Upper lobe of left lung (tissue), 6 donors: ENCODE results near the gene PCSK6. TPM values are rescaled to one million over a fixed set of nuclear protein-coding genes. Genes with fewer than 3 reads are reported as not detected.

Experiments
- ATAC-seq, 2 donors: fragments of 200-7000 bp; cut with Tn5 transposase; one replicate each; pipeline ENCODE4 v1.9.1; 2022; ENCODE audit warnings: mild to moderate bottlenecking in 2 of 2, moderate library complexity in 2 of 2; ENCODE audit not compliant: low FRiP score in 2 of 2
- DNase-seq, 2 donors: peaks; one replicate each; pipeline ENCODE4 v3.0.0-alpha.2; 2019 to 2020
- H3K27ac ChIP-seq, 4 donors: fragments of 200-600 bp; sonication (generic); one replicate each; pipeline ENCODE4 v1.5.1; 2016 to 2019
- H3K27me3 ChIP-seq, 4 donors: fragments of 200-600 bp; sonication (generic); one replicate each; pipeline ENCODE4 v1.5.1; 2017 to 2019
- H3K36me3 ChIP-seq, 4 donors: fragments of 200-600 bp; sonication (generic); one replicate each; pipeline ENCODE4 v1.5.1; 2016 to 2019
- H3K4me1 ChIP-seq, 4 donors: fragments of 200-600 bp; sonication (generic); one replicate each; pipeline ENCODE4 v1.5.1; 2018 to 2019
- H3K4me3 ChIP-seq, 4 donors: fragments of 200-600 bp; sonication (generic); one replicate each; pipeline ENCODE4 v1.5.1; 2017 to 2019; ENCODE audit warnings: mild to moderate bottlenecking in 2 of 4, moderate library complexity in 1 of 4
- H3K9me3 ChIP-seq, 4 donors: fragments of 200-600 bp; sonication (generic); one replicate each; pipeline ENCODE4 v1.5.1; 2018 to 2019
- EP300 ChIP-seq, 4 donors: sonication (generic); formaldehyde crosslinking; IDR thresholded peaks; one replicate each; pipeline ENCODE4 v1.5.1; 2017; ENCODE audit warnings: antibody characterized with exemption in 4 of 4, control low read depth in 2 of 4
- POLR2A ChIP-seq, 4 donors: fragments of 450-650 bp; IDR thresholded peaks; one replicate each; pipeline ENCODE4 v1.5.1; 2016 to 2017; ENCODE audit warnings: antibody characterized with exemption in 4 of 4, mild to moderate bottlenecking in 2 of 4
- POLR2AphosphoS5 ChIP-seq, 2 donors: sonication (generic); formaldehyde crosslinking; IDR thresholded peaks; one replicate each; pipeline ENCODE4 v1.5.1; 2017; ENCODE audit warnings: antibody characterized with exemption in 2 of 2
- WGBS, 2 donors: methylation state at CpG; one replicate each; pipeline ENCODE4 v1.1.5; 2017 to 2018; 5-methylcytosine and 5-hydroxymethylcytosine counted together
- total RNA-seq, 6 donors: library from RNA; depleted of rRNA in 4 of 6; stranded (reverse); fragments of >200 nt in 4 of 6; gene quantifications; one replicate each; pipeline versions ENCODE4 v1.1.0 to v1.2.1, GENCODE V29; 2016 to 2021
- TF ChIP-seq, protein P1 (sequence below), 6 experiments: fragments of 450-650 bp in 4 of 6; fragments of 200-600 bp in 2 of 6; sonication (generic) in 2 of 6; IDR thresholded peaks; one replicate each; pipeline ENCODE4 v1.5.1; 2016 to 2019; ENCODE audit warnings: antibody characterized with exemption in 6 of 6
- donor health status: DM: no; HTN: no; CAD: no; lungs with moderate emphysema.
- donor health status: DM: no; HTN: yes; CAD: no; lungs with severe emphysema.

The PCSK6 gene
- total RNA-seq, 6 donors from 2014 or later, result 3.1 to 24.4 (median 5.5) TPM

DNA sequence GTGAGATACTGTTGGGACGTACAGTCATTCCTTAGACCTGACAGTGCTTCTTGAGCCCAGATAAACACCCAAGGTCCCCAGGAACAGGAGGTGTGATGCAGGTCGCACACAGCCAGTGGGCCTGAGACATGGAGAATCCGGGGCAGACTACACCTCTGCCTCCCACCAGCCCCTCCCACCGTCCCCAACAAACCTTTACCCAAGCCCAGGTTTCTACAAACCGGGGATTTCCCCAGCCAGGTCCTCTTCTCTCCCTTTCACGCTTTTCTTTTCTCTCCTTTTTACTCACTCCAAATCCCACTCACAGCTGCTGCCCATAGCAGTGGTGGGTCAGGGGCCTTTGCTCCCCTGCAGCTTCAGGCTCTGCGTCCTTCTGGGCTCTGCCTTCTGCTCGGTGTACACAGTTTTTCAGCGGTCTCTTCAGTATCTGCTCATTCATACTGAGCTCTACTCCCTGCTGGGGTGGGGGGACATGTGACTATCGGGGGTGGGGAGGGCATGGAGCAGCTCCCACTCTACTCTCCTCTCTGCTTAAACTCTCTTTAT is 4.8 kb upstream of the PCSK6 start:
- Histone ChIP-seq H3K27me3 (no peaks in the 10 kb centered on the region), H3K4me3 (no peak overlapping the region), H3K9me3 (no peaks in the 10 kb centered on the region), H3K36me3 (no peaks in the 10 kb centered on the region), H3K27ac (no peak overlapping the region), H3K4me1 (peaks cover 0 to 16% (median 8%) of the 10 kb centered on the region in 4 donors)
- ATAC-seq (no peak), DNase-seq (no peak)
- WGBS, 2 donors, result 74 to 79% methylated on average over 10 of the region's 10 CpGs
- TF ChIP-seq, protein P1, sequence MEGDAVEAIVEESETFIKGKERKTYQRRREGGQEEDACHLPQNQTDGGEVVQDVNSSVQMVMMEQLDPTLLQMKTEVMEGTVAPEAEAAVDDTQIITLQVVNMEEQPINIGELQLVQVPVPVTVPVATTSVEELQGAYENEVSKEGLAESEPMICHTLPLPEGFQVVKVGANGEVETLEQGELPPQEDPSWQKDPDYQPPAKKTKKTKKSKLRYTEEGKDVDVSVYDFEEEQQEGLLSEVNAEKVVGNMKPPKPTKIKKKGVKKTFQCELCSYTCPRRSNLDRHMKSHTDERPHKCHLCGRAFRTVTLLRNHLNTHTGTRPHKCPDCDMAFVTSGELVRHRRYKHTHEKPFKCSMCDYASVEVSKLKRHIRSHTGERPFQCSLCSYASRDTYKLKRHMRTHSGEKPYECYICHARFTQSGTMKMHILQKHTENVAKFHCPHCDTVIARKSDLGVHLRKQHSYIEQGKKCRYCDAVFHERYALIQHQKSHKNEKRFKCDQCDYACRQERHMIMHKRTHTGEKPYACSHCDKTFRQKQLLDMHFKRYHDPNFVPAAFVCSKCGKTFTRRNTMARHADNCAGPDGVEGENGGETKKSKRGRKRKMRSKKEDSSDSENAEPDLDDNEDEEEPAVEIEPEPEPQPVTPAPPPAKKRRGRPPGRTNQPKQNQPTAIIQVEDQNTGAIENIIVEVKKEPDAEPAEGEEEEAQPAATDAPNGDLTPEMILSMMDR (IDR thresholded peaks at IDR 0.05), result no peak
- no peak for TF ChIP-seq EP300 (IDR thresholded peaks at IDR 0.05)
- no peak for TF ChIP-seq POLR2AphosphoS5 (IDR thresholded peaks at IDR 0.05)
- no peak for TF ChIP-seq POLR2A (IDR thresholded peaks at IDR 0.05)

DNA sequence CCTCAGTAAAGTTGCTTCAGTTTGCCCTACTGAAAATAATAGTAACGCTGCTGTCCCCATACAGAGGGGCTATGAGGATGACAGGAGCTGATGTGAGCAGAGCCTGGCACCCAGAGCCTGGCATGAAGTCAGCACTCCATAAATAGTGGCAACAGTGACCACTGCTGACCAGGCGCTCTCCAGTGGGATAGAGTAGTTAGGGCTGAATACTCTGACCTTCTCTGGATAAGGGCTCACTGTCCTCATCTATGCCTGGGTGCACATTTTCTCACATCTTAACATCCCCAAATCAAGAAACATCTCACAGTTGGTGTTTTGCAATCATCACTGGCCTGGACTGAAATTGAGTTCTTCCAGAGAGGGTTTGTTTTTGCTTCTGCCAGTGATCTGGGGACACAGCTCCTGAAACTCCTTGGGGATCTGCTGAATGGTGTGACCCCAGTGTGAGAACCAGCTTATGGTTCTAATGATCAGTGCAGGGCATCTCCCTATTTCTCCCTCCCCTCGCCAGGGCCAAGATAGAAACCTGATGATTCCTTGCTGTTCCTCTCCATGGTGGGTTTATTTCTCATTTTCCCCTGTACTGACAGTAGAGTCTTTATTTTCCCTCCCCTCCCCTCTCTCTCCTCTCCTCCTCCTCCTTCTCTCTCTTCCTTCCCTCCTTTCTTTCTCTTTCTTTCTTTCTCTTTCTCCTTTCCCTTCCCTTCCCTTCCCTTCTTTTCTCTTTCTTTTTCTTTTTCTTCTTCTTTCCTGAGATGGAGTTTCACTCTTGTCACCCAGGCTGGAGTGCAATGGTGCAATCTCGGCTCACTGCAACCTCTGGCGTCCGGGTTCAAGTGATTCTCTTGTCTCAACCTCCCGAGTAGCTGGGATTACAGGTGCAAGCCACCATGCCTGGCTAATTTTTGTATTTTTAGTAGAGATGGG is 3.5 kb upstream of the PCSK6 start:
- 86 to 95% methylated on average over 7 of the region's 7 CpGs for WGBS, 2 donors
- no peak for DNase-seq

DNA sequence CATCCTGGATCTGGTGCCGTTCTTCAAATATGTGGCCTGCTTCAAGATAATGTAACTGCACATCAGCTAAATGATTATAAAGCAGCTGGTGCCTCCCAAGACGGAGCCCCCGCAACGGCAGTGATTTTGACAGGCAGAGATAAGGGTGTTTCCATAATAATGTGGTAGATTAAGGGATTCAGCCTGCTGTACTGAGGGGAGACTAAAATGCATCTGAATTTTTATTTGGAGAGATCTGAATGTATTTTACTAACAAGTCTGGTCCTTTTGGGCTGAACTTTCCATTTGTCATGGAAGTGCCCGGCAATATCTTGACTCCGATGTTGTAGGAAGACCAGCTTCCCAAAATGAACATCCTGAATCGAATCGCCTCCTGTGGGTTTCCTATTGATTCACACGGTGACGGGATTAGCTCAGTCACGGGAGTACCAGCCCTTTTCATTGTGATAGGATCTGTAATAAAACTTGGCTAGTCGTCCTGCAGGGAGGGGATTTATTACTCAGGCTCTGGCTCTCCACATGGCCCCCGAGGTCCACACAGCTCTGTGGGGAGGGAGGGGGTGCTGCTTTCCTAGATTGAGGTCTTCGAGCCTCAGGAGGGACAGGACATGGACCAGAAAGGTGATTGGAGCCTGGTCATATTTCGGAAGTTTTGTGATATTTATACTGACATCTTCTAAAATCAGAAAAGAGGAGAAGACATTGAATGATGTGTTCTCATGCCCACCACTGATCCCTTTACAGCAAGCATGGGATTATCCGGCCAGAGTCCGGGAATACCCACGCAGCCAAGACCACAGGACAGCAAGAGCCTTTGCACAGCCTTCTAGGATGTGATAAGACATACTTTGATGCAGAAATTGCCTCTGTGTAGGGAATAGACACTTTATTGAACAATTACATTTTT is 2.5 kb upstream of the PCSK6 start:
- no peak overlapping the region for H3K27ac ChIP-seq
- no peak for DNase-seq
- 68 to 85% methylated on average over 17 to 18 of the region's 18 CpGs for WGBS, 2 donors
- no peaks in the 10 kb centered on the region for H3K9me3 ChIP-seq
- no peak for ATAC-seq
- H3K4me1 ChIP-seq, result peaks cover 0 to 30% (median 11%) of the 10 kb centered on the region in 4 donors
- H3K4me3 ChIP-seq, result no peak overlapping the region
- no peaks in the 10 kb centered on the region for H3K36me3 ChIP-seq
- peaks cover 0 to 12% (median 3%) of the 10 kb centered on the region in 4 donors for H3K27me3 ChIP-seq
- TF ChIP-seq, protein P1 (IDR thresholded peaks at IDR 0.05), result no peak
- TF ChIP-seq POLR2A (IDR thresholded peaks at IDR 0.05) (no peak), EP300 (IDR thresholded peaks at IDR 0.05) (no peak), POLR2AphosphoS5 (IDR thresholded peaks at IDR 0.05) (no peak)

More for the DNA sequence above, 3.5 kb upstream of the PCSK6 start:
- Histone ChIP-seq H3K4me1 (peaks cover 0 to 29% (median 11%) of the 10 kb centered on the region in 4 donors), H3K27me3 (peaks cover 0 to 12% (median 3%) of the 10 kb centered on the region in 4 donors), H3K9me3 (no peaks in the 10 kb centered on the region), H3K36me3 (no peaks in the 10 kb centered on the region), H3K4me3 (no peak overlapping the region), H3K27ac (no peak overlapping the region)
- no peak for TF ChIP-seq POLR2AphosphoS5 (IDR thresholded peaks at IDR 0.05)
- TF ChIP-seq, protein P1 (IDR thresholded peaks at IDR 0.05), result no peak
- TF ChIP-seq POLR2A (IDR thresholded peaks at IDR 0.05), result no peak
- no peak for TF ChIP-seq EP300 (IDR thresholded peaks at IDR 0.05)
- no peak for ATAC-seq

DNA sequence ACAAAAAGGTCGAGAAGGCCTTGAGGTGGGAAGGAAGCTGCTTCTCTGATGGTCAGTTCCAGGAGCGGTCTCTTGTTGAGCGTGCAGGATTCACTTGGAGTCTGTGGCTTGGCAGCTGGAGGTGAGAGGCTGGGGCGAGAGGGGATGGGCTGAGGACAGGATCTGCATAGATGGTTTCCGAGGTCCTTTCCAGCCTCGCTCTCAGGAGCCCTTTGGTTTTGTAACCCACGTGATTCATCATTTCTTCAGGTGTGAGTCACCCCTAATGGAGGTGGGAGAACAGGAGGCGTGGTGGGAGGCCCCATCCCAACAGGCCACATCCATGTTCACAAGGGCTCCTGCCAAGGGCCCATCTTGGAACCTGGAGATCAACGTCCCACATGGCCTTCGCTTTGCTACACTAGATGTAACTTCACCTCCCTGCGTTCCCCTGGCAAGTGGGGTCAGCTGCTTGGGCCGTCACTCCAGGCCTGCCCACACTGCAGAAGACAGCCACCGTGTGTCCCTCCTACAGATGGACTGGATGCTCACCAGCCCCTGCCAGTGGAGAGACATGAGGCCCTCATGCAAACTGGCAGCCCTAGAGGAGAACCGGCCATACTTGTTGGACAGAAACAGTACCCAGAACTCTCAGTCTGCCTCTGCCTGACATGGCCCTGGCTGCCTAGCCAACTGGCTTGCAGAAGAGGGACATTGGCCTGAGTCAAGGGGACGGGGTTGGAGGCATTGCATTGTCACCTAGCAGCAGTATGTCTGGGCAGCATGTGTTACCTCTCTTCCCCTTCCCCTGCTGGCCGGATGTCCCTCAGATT is 1.6 kb upstream of the PCSK6 start:
- peaks cover 0 to 25% (median 6%) of the 10 kb centered on the region in 4 donors for H3K4me1 ChIP-seq
- DNase-seq, result no peak
- no peak overlapping the region for H3K27ac ChIP-seq
- H3K9me3 ChIP-seq, result no peaks in the 10 kb centered on the region
- no peak for ATAC-seq
- no peak for TF ChIP-seq POLR2A (IDR thresholded peaks at IDR 0.05)
- no peak overlapping the region for H3K4me3 ChIP-seq
- peaks cover 0 to 12% (median 3%) of the 10 kb centered on the region in 4 donors for H3K27me3 ChIP-seq
- WGBS, 2 donors, result 89 to 94% methylated on average over 8 to 16 of the region's 16 CpGs
- H3K36me3 ChIP-seq, result no peaks in the 10 kb centered on the region
